H1 (cell line): Measurements from ENCODE around the gene DSG4. TPM values are rescaled to one million over a fixed set of nuclear protein-coding genes. Genes with fewer than 3 reads are reported as not detected.
"Not testable (repeated sequence)": the region's sequence is repeated elsewhere in the genome, so short reads cannot be mapped to it uniquely, and the experiment has no call there.

Experiments
- CTCF ChIA-PET: fragments of 300-600 bp; sonication (Branson Sonifier 250); formaldehyde crosslinking; loops from one replicate; lab custom pipeline; 2021; ENCODE audit not compliant: partially characterized antibody; lab: Charles Lee
- POLR2A ChIA-PET: fragments of 300-600 bp; sonication (Branson Sonifier 250); formaldehyde crosslinking; loops from one replicate; lab custom pipeline; 2021; ENCODE audit warnings: inconsistent platforms; ENCODE audit not compliant: partially characterized antibody; lab: Charles Lee
- DNase-seq, 2 experiments: peaks; one replicate each; pipeline versions ENCODE4 v3.0.0 to v3.0.0-alpha.2; 2010 to 2022; ENCODE audit warnings: low spot score in 2 of 2, low read depth in 1 of 2, mixed read lengths in 1 of 2
- FAIRE-seq: peaks from 2 replicates; lab custom pipeline; 2011; peaks lifted over from hg19 to GRCh38; lab: Jason Lieb, UNC
- H2AFZ ChIP-seq: 2 replicates; pipeline ENCODE4 v1.8.1; 2012; ENCODE audit warnings: low read length, inconsistent platforms
- H2AK5ac ChIP-seq: 2 replicates; pipeline ENCODE4 v1.6.1; 2013; ENCODE audit warnings: low read depth, low read length
- H2BK120ac ChIP-seq: replicated peaks from 2 replicates; pipeline ENCODE3; 2013; ENCODE audit warnings: low read depth, low read length, inconsistent platforms
- H2BK12ac ChIP-seq: 2 replicates; pipeline ENCODE4 v1.6.1; 2013; ENCODE audit warnings: low read depth, low read length
- H2BK15ac ChIP-seq: 2 replicates; pipeline ENCODE4 v1.6.1; 2013; ENCODE audit warnings: low read length
- H2BK20ac ChIP-seq: 2 replicates; pipeline ENCODE4 v1.6.1; 2013; ENCODE audit warnings: low read length
- H2BK5ac ChIP-seq: 2 replicates; pipeline ENCODE4 v1.6.1; 2013; ENCODE audit warnings: low read depth, low read length
- H3K14ac ChIP-seq: 2 replicates; pipeline ENCODE4 v1.6.1; 2013; ENCODE audit warnings: inconsistent platforms; ENCODE audit not compliant: insufficient read length
- H3K18ac ChIP-seq: 2 replicates; pipeline ENCODE4 v1.6.1; 2013; ENCODE audit warnings: low read length; ENCODE audit errors: extremely low read depth
- H3K23ac ChIP-seq: 2 replicates; pipeline ENCODE4 v1.6.1; 2013; ENCODE audit warnings: inconsistent platforms; ENCODE audit not compliant: insufficient read length
- H3K23me2 ChIP-seq: 2 replicates; pipeline ENCODE4 v1.6.1; 2013; ENCODE audit warnings: low read depth, low read length
- H3K27ac ChIP-seq: 2 replicates; pipeline ENCODE4 v1.6.1; 2011; ENCODE audit warnings: low read depth, low read length, inconsistent platforms
- H3K27me3 ChIP-seq, 4 experiments: replicated peaks in 1 of 4; 1 replicate in 1 of 4; 2 replicates in 3 of 4; pipeline versions ENCODE4 v1.6.1 to v1.8.1; 2011 to 2013; ENCODE audit warnings: low read length in 3 of 4, mild to moderate bottlenecking in 3 of 4, inconsistent platforms in 2 of 4, mixed read lengths in 2 of 4, moderate library complexity in 1 of 4; ENCODE audit not compliant: control insufficient read depth in 3 of 4, insufficient read depth in 3 of 4; ENCODE audit errors: extremely low read depth in 1 of 4
- H3K36me3 ChIP-seq, 4 experiments: 2 replicates each; pipeline versions ENCODE4 v1.6.1 to v1.8.1; 2011 to 2013; ENCODE audit warnings: mild to moderate bottlenecking in 4 of 4, low read length in 3 of 4, moderate library complexity in 2 of 4, control low read depth in 1 of 4, inconsistent platforms in 1 of 4; ENCODE audit not compliant: insufficient read depth in 4 of 4, control insufficient read depth in 2 of 4
- H3K4ac ChIP-seq: replicated peaks from 2 replicates; pipeline ENCODE3; 2013; ENCODE audit warnings: low read length, low read depth, mixed read lengths, inconsistent platforms; ENCODE audit not compliant: insufficient read length
- H3K4me1 ChIP-seq, 4 experiments: replicated peaks in 1 of 4; 1 replicate in 1 of 4; 2 replicates in 3 of 4; pipeline versions ENCODE4 v1.6.1 to v1.8.1; 2011 to 2013; ENCODE audit warnings: low read length in 3 of 4, inconsistent platforms in 2 of 4, mixed read lengths in 1 of 4; ENCODE audit not compliant: insufficient read depth in 4 of 4, control insufficient read depth in 3 of 4
- H3K4me2 ChIP-seq, 2 experiments: 2 replicates each; pipeline versions ENCODE4 v1.6.1 to v1.8.1; 2011 to 2013; ENCODE audit warnings: low read depth in 2 of 2, low read length in 2 of 2, control low read depth in 1 of 2, inconsistent platforms in 1 of 2, mild to moderate bottlenecking in 1 of 2; ENCODE audit not compliant: insufficient read depth in 1 of 2
- H3K4me3 ChIP-seq, 4 experiments: fragments of 200-600, 300-600 bp in 1 of 4; sonication (generic), shearing (Covaris generic), sonication (Bioruptor Twin) in 1 of 4; 2 replicates each; pipeline versions ENCODE4 v1.5.1 to v1.8.1; 2011 to 2016; ENCODE audit warnings: low read length in 4 of 4, low read depth in 3 of 4, control low read depth in 2 of 4, inconsistent platforms in 2 of 4, mild to moderate bottlenecking in 2 of 4, mixed read lengths in 1 of 4, moderate library complexity in 1 of 4; ENCODE audit not compliant: insufficient read depth in 2 of 4; ENCODE audit errors: extremely low read depth in 1 of 4
- H3K56ac ChIP-seq: replicated peaks from 2 replicates; pipeline ENCODE3; 2013; ENCODE audit warnings: low read depth, mild to moderate bottlenecking, mixed read lengths, low read length, inconsistent platforms; ENCODE audit not compliant: insufficient read length
- H3K79me1 ChIP-seq: 2 replicates; pipeline ENCODE4 v1.6.1; 2013; ENCODE audit warnings: low read depth, low read length, control low read depth
- H3K79me2 ChIP-seq, 2 experiments: 2 replicates each; pipeline versions ENCODE4 v1.6.1 to v1.8.1; 2012 to 2013; ENCODE audit warnings: low read length in 2 of 2, mild to moderate bottlenecking in 2 of 2, inconsistent platforms in 1 of 2; ENCODE audit not compliant: insufficient read depth in 2 of 2, control insufficient read depth in 1 of 2
- H3K9ac ChIP-seq, 4 experiments: replicated peaks in 1 of 4; 1 replicate in 1 of 4; 2 replicates in 3 of 4; pipeline versions ENCODE4 v1.6.1 to v1.8.1; 2011 to 2013; ENCODE audit warnings: low read depth in 3 of 4, low read length in 3 of 4, control low read depth in 2 of 4, mild to moderate bottlenecking in 2 of 4, moderate library complexity in 2 of 4, inconsistent platforms in 1 of 4; ENCODE audit errors: extremely low read depth in 1 of 4
- H3K9me3 ChIP-seq, 2 experiments: 2 replicates each; pipeline versions ENCODE4 v1.6.1 to v1.8.1; 2012 to 2013; ENCODE audit warnings: mild to moderate bottlenecking in 2 of 2, moderate library complexity in 2 of 2, control low read depth in 1 of 2, inconsistent platforms in 1 of 2, low read depth in 1 of 2, low read length in 1 of 2, mixed read lengths in 1 of 2; ENCODE audit not compliant: insufficient read depth in 2 of 2
- H4K20me1 ChIP-seq, 2 experiments: replicated peaks in 1 of 2; 2 replicates each; pipeline versions ENCODE3 to v1.8.1; 2011 to 2013; ENCODE audit warnings: inconsistent platforms in 2 of 2, low read length in 2 of 2, mild to moderate bottlenecking in 1 of 2; ENCODE audit not compliant: insufficient read depth in 2 of 2, control insufficient read depth in 1 of 2
- H4K5ac ChIP-seq: 2 replicates; pipeline ENCODE4 v1.6.1; 2013; ENCODE audit warnings: low read length, low read depth, mixed read lengths, inconsistent platforms; ENCODE audit not compliant: insufficient read length
- H4K8ac ChIP-seq: 2 replicates; pipeline ENCODE4 v1.8.0; 2013; ENCODE audit warnings: mild to moderate bottlenecking, moderate library complexity, low read length, inconsistent platforms; ENCODE audit not compliant: insufficient read depth; ENCODE audit errors: extremely low read depth
- H4K91ac ChIP-seq: replicated peaks from 2 replicates; pipeline ENCODE3; 2013; ENCODE audit warnings: low read length, mixed read lengths, inconsistent platforms; ENCODE audit not compliant: insufficient read length
- WGBS, 2 experiments: shearing (Covaris generic) in 1 of 2; methylation state at CpG; one replicate each; pipeline versions ENCODE4 v1.1.6 to v1.1.7; 2013 to 2015; ENCODE audit warnings: low lambda C conversion rate in 2 of 2, mixed read lengths in 2 of 2, inconsistent platforms in 1 of 2, low coverage in 1 of 2, missing lambda C conversion rate in 1 of 2; ENCODE audit not compliant: insufficient replicate concordance in 2 of 2, insufficient coverage in 1 of 2, insufficient read length in 1 of 2; ENCODE audit errors: extremely low coverage in 1 of 2, missing lambda C conversion rate in 1 of 2; 5-methylcytosine and 5-hydroxymethylcytosine counted together
- polyA plus RNA-seq, 7 experiments: library from polyadenylated mRNA; depleted of rRNA in 3 of 7; stranded (reverse) in 5 of 7; unstranded in 2 of 7; fragments of >200 nt in 5 of 7; fragments of 200-250 nt in 2 of 7; gene quantifications; 1 replicate in 5 of 7; 2 replicates in 1 of 7; 4 replicates in 1 of 7; pipeline versions ENCODE4 v1.2.1 to v1.2.3, GENCODE V29; 2011 to 2013; ENCODE audit warnings: missing spikeins in 2 of 7, mixed read lengths in 2 of 7
- total RNA-seq: library from RNA; stranded (reverse); fragmentation: NEBNext Ultra II Directional; extraction: Animal tissue kit (Norgen Biotek cat#: 25700); gene quantifications from 2 replicates; pipeline ENCODE4 v1.2.1, GENCODE V29; 2021

The DSG4 gene
- total and polyA plus RNA-seq, 2 of the 8 experiments (the other 6 are each of a cell fraction or from before 2014, with no cell fraction given), result not detected

DNA sequence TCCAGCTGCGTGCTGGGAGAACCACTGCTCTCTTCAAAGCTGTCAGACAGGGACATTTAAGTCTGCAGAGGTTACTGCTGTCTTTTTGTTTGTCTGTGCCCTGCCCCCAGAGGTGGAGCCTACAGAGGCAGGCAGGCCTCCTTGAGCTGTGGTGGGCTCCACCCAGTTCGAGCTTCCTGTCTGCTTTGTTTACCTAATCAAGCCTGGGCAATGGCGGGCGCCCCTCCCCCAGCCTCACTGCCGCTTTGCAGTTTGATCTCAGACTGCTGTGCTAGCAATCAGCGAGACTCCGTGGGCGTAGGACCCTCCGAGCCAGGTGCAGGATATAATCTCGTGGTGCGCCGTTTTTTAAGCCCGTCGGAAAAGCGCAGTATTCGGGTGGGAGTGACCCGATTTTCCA is 23.2 kb upstream of the DSG4 start:
- H3K27ac ChIP-seq, H3K14ac ChIP-seq, H2BK20ac ChIP-seq, H3K4ac ChIP-seq, H4K8ac ChIP-seq, H4K5ac ChIP-seq, H2AK5ac ChIP-seq, H3K36me3 ChIP-seq, DNase-seq, H2BK15ac ChIP-seq, H3K27me3 ChIP-seq, H2AFZ ChIP-seq, H4K20me1 ChIP-seq, H4K91ac ChIP-seq, H3K56ac ChIP-seq, H2BK12ac ChIP-seq, FAIRE-seq, H2BK5ac ChIP-seq, H2BK120ac ChIP-seq, H3K18ac ChIP-seq, H3K79me1 ChIP-seq, H3K23me2 ChIP-seq, H3K4me2 ChIP-seq, CTCF ChIA-PET, H3K23ac ChIP-seq, H3K9ac ChIP-seq, H3K4me3 ChIP-seq, H3K4me1 ChIP-seq, H3K79me2 ChIP-seq: not testable (repeated sequence)
- POLR2A ChIA-PET, result interaction anchor here (1.0 kb wide), 1 partner anchor 13 kb away, joined by 3 read pairs; no protein-coding TSS in a partner anchor
- peaks cover 9 to 10% of the 10 kb centered on the region in 2 experiments; a peak in 3 of 4 replicates for H3K9me3 ChIP-seq
- WGBS, 2 experiments, result 80% methylated on average over 1 of the region's 17 CpGs; no CpG with 5 or more reads in 1 of the 2 experiments
